GM21576 (cell line): Measurements from ENCODE around the gene CNTLN.

Experiments used
- ATAC-seq: cut with Tn5 transposase; IDR thresholded peaks from one replicate; pipeline ENCODE4 v1.9.1; 2021; ENCODE audit warnings: mild to moderate bottlenecking, moderate library complexity; ENCODE audit not compliant: unreplicated experiment

The CNTLN gene, protein sequence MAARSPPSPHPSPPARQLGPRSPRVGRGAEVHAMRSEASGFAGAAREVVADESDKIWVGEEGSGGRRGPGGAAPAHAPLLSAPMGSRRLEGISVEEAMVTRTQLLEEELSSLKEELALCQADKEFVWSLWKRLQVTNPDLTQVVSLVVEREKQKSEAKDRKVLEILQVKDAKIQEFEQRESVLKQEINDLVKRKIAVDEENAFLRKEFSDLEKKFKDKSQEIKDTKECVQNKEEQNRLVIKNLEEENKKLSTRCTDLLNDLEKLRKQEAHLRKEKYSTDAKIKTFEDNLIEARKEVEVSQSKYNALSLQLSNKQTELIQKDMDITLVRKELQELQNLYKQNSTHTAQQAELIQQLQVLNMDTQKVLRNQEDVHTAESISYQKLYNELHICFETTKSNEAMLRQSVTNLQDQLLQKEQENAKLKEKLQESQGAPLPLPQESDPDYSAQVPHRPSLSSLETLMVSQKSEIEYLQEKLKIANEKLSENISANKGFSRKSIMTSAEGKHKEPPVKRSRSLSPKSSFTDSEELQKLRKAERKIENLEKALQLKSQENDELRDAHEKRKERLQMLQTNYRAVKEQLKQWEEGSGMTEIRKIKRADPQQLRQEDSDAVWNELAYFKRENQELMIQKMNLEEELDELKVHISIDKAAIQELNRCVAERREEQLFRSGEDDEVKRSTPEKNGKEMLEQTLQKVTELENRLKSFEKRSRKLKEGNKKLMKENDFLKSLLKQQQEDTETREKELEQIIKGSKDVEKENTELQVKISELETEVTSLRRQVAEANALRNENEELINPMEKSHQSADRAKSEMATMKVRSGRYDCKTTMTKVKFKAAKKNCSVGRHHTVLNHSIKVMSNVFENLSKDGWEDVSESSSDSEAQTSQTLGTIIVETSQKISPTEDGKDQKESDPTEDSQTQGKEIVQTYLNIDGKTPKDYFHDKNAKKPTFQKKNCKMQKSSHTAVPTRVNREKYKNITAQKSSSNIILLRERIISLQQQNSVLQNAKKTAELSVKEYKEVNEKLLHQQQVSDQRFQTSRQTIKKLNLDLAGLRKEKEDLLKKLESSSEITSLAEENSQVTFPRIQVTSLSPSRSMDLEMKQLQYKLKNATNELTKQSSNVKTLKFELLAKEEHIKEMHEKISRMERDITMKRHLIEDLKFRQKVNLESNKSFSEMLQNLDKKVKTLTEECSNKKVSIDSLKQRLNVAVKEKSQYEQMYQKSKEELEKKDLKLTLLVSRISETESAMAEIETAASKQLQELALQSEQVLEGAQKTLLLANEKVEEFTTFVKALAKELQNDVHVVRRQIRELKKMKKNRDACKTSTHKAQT (N-terminal part only)

DNA sequence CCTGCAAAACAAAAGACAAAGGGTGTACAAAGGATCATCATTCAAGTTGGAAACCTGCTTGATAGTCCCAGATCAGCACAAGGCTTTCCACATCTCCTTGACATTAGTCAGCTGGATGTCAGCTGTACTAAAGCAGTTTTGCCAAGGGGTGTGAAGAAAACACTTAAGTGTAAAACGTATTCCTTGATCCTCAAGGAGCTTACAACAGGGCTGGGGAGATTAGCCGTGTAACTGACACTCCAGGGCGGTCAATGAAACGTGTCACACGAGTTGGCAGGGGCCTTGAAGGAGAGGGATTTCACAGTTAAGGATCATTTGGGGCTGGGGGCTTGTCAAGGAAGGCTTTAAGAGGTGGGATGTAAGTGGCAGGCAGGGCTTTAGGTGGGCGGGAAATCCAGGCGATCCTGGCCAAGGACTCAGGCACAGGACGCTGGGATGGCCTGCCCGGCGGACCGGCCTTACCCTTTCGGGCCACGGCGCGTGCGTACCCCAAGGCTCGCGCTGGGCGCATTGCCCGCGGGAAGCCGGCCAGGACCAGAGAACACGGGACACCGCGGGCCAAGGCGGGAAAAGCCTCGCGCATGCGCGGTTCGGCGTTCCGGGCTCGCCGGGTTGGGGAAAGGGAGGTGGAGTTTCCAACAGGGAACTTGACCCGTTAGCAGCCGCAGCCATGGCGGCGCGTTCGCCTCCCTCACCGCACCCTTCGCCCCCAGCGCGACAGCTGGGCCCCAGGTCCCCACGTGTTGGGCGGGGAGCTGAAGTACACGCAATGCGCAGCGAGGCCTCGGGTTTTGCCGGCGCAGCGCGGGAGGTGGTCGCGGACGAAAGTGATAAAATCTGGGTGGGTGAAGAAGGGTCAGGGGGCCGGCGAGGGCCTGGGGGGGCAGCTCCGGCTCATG is at the start of gene CNTLN:
TSS of gene CNTLN (plus strand) at position 645 of the 899 bp plus-strand sequence. CDS start at position 671, 26 bp downstream.
- peak; percentile 51 for ATAC-seq

DNA sequence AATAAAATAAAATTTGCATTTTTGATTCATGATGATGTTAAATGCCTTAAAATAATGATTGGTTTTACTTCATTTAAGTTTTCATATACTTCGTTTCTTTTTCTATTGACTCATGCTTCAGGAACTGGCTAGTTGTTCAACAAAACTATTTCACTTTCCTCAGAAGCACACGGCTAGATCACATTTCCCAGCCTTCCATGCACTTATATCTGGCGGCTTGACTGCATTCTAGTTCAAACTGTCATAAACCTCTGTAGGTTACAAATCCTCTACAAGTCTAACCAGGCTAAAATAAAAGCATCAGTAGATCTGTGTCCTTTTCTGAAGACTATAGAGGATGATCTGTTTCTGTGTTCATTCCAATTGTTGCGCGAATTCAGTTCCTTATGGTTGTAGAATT is 46.3 kb upstream of the CNTLN start:
- ATAC-seq = no peak

DNA sequence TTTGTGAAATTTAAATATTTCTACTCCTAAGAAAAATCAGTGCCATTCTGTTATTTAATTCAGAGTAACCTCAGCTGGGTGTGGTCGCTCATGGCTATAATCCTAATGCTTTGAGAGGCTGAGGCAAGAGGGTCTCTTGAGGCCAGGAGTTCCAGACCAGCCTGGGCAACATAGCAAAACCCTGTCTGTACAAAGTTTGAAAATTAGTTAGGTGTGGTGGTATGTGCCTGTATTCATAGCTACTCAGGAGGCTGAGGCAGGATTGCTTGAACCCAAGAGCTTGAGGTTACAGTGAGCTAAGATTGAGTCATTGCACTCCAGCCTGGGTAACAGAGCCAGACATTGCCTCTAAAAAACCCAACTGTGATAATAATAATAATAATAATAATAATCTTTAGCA is 44.8 kb upstream of the CNTLN start:
- no peak for ATAC-seq

DNA sequence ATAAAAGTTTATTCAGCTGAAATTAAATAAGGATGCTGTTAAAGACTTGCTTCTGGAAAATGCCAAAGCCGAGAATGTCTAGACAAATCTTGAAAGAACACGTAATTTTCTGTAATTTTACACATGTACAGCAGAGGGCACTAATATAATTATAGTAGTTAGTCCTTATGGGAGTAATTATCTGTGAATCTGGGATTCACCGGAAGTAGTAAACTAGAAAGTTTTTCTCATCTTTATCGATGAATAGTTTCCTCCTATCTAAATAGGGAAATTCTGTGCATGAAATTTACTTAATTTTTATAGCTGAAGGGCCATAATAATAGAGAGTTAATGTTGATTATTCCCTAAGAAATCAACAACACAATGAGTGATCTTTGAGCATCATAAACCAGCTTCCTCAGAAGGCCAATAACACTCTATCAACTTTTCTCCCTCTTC is 18.4 kb upstream of the CNTLN start:
- no peak for ATAC-seq

DNA sequence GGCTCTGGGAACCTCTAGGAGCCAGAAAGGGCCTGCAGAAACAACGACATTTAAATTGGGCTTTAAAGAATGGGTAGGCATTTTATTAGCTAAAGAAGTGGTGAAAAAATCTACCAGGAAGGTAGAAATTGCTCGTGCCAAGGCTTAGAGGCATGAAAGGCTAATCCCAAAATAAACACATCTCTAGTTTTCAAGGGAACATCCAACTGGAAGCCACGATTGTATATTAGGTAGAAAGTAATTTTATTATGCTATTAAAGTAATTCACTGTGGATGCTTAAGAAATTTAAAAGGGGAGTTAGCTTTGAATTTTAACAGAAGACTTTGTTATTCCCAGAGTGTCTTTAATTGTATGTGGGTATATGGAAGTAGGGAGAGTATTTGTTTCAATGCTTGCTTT is 17.5 kb upstream of the CNTLN start:
- no peak for ATAC-seq

DNA sequence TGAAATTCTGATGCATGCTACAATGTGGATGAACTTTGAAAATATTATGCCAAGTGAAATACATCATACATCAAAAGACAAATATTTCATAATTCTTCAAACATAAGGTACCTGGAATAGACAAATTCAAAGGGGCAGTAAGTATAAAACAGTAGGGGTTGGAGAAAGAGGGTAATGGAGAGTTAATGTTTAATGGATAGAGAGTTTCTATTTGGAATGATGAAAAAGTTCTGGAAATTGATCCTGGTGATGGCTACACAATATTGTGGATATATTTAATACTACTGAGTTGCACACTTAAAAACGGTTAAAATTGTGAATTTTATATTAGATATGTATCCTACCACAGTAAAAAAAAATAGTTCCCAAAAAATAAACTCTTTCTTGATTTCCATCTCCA is 14.6 kb upstream of the CNTLN start:
- ATAC-seq = no peak

DNA sequence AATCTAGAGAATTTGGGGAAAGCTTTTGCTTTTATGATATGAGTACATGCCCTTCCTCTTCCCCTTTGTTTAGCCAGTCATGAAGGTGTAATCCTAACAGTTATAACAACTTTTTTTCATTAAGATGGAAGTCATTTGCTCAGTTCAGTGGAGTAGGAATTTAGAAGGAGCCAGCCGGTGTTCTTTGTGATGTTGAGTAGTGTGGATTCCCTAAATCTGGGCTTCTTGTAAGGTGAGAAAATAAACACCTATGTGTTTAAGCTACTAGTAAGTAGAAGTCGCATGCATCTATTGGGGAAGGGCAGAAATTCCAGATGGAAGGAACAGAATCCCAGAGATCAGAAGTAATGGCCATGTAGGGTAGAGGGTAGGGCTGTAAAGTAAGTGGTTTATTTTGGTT is 13.6 kb upstream of the CNTLN start:
- no peak for ATAC-seq

DNA sequence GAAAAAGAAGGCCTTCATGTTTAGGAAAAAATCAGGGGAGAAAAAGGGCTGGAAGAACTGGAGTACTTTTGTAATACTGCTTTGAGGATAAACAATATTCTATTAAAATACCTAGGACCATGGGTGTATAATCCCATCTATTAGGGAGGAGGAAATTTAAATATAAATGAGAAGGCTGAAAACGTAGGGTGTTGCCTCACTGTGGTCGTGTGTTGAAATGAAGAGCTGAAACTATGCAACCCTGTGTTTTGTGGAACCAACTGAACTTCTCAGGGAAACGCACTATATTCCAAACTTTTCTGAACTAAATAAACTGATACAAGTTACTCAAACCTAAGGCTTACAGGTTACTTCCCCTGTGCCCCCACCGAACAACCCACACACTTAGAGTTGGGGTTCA is 4.5 kb upstream of the CNTLN start:
- no peak for ATAC-seq

DNA sequence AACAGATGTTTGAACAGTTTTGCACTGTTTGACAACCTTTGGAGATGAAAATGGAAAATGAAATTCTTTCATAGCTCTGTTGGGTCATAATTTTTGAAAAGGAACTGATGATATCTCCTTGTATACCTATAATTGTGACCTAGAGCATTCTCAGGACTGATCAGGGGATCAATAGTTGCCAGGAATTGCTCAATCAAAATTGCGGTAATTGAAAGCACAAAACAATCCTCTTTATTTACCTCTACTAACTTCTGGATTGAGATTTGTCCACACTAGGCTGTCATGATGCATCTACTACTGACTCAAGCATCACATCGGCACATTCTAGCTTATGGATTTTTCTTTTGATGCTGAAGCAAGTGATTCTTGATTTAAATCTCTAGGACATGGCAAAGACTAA is 4.1 kb upstream of the CNTLN start:
- no peak for ATAC-seq

DNA sequence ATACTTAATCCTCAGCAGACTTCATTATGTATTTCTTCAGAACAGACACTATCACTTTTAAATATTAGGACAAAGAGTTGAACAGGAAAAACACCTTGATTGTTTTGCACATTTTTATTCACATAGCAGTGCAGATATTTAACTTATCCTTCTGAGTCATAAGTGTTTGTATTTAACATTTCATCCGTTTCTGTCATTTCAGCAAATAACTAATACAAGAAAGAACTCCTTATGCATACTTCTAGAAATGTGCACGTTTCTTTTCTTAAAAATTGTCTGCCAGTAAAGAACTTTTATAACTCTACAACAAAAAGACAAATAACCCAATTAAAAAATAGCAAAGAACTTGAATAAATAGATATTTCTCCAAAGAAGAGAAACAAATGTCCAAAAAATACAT is 3.3 kb upstream of the CNTLN start:
- no peak for ATAC-seq

DNA sequence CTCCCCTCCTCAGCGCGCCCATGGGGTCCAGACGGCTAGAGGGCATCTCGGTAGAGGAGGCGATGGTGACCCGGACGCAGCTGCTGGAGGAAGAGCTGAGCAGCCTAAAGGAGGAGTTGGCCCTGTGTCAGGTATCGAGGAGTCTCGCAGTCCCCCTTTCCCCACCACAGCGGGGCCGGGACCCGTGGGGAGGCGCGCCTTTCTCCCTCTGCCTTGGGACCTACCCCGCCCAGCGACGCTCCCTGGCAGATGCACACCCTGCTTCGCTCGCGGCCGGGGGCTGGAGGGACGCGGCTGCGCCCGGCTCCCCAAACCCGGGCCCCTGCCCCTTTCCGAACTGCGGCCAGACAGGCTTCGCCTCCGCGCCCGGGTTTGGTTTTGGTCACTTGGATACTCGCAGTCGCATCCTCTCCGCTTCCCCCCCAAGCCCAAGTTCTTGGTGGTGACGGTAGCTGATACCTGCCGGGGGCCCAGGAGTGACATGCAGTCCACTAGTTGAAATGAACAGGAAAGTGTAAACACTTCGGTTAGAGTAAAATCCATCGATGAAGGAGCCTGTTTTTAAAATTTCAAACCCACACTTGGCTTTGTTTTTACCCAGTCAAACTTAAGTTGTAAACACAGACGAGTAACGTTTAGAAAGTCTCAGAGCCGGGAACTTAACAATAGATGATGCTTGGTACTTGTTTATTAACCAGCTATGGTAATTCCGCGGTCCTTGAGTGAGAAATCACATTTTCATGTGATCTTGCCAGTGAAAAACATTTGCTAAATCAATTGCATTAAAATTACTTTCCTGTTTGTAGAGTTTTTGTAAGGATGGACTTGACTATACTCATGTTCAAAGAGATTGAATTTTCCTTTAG is 688 bp downstream of the CNTLN start:
- ATAC-seq = peak; percentile 55

DNA sequence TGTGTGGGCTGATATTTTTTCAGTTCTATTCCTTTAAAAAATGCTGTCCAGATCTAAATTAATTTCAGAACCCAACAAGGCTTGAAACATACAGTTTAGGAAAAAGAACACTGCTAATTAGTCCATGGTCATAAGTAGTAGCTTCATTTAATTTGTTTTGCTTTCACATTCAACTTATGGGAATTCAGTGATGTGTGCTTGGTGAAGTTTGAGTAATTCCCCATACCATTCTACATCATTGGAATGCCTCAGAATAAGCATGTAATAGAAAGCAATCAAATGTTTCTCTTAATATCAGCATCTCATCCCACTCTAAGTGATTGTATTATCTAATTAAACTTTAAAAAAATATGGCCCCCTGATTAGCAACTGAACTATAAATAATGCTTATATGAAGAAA is 2.7 kb downstream of the CNTLN start:
- ATAC-seq = no peak

DNA sequence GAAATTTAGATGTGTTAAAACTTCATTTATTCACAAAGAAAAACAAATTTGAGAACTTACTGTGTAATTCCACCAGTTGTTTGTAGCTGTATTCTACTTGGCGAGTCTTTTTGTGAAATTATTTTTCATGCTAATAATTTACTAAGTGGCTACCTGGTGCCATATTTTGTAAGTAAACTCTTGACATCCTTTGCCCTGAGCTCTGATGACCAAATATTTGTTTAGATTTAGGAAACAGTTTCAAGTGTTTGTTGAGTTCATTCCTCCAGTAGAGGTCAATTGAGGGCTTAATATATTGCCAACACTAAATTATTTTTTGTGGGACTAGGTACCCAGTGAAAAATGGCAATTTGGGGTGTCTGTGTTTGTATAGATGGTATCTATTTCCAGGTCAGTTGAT is 3.7 kb downstream of the CNTLN start:
- no peak for ATAC-seq

DNA sequence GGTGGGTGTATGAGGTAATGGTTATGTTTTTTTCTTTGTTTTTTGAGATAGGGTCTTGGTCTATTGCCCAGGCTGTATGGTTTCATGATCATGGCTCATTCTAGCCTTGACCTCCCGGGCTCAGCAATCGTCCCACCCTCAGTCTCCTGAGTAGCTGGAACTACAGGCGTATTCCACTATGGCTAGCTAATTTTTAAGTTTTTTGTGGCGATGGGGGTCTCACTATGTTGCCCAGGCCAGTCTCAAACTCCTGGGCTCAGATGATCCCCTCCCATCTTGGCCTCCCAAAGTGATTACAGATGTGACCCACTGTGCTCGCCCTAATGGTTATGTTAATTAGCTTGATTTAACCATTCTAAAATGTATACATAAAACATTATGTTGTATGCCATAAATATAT is 5.6 kb downstream of the CNTLN start:
- ATAC-seq = no peak

DNA sequence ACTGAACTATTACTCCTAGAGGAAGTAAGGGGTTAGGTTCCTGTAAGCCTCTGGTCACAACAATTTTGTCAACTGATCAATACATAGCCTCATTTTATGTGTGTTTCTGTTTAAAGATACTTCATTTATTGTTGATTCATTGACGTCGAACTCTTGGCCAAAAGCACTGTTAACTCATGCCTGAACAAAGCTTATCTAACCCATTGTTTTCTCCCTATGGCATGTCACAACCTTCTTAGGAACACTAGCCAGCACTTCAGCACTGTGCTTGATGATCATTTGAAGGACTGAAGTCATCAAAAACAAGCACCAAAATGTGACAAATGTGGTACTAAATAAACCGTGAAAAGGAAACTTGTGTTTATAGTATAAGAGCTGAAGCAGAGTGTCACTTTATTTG is 13.5 kb downstream of the CNTLN start:
- no peak for ATAC-seq

DNA sequence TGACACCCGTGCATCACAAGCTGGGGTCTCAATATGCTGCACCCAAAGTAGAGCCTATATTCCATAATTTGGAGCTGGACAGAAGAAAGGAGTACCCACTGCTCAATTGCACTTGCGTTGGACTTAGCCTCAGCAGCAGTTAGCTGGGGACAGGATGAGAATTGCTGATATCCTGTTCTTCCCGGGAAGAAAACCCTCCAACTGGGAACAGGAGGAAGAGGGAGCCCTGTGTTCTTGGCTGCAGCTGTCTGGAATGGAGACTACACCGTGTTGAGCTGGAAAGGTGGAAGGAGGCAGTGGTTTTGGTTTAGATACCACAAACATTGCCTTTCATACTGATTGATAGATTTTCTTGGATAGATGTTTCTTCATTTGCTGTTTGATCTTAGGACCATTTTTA is 24.6 kb downstream of the CNTLN start:
- no peak for ATAC-seq

DNA sequence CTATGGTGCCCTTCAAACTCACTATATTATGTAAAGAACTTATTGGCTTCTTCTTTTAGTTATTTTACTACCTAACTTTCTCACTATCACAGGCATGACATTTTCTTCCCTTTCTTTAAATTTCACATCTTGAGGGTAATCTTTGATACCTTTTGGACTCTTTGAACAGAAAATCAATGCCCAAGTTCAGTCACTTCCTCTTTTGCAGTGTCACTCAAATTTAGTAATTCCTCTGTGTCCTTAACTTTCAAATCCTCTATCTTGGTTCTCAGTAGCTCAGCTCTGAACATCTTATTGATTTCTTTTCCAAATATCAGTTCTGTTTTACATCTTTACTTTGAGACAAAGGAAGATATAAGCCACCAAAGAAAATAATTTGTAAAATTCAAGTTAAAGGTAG is 25.5 kb downstream of the CNTLN start:
- ATAC-seq = no peak

DNA sequence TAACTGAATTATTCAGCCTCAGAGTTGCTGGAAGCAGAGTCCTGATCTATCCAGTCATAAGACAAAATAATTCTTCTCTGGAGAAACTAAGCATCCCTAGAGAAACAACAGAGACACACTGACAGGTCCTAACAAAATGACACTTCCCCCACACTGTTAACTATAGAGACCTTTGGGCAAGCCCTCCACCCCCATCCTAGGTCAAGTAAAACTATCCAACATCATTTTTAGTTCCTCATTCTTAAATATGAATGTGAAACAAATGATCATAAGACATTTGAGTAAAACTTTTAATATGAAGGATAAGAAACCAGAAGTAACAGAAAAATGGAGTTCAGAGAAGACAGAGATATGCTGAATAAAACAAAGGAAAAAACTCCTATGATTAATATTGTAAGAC is 30.9 kb downstream of the CNTLN start:
- no peak for ATAC-seq

DNA sequence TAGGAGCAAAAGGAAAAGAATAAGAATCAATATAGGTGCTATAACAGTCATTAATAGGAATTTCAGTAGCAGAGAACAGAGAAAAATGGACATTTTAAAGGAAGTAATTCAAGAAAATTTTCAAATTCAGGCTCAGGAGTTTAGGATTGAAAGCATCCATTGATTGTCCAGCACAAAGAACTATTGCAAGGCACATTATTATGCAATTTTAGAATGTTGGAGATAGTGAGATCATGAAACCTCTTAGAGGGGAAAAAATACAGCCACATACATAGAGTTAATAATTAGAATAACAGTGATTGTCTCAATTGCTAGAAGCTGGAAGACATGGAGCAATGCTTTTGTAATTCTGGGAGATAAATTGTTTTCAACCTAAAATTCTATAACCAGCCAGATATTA is 31.5 kb downstream of the CNTLN start:
- no peak for ATAC-seq
